GM18517 (cell line): Measurements from ENCODE around the gene TAF8.

ENCODE experiments used
- ATAC-seq: cut with Tn5 transposase; IDR thresholded peaks from one replicate; pipeline ENCODE4 v1.9.1; 2021; ENCODE audit warnings: mild to moderate bottlenecking, moderate library complexity; ENCODE audit not compliant: unreplicated experiment

TAF8 gene

GRCh38 chr6:42095094-42095493, 44.8 kb downstream of the TAF8 start:
- ATAC-seq = no peak

GRCh38 chr6:42095776-42096541, 45.6 kb downstream of the TAF8 start:
- no peak for ATAC-seq

DNA sequence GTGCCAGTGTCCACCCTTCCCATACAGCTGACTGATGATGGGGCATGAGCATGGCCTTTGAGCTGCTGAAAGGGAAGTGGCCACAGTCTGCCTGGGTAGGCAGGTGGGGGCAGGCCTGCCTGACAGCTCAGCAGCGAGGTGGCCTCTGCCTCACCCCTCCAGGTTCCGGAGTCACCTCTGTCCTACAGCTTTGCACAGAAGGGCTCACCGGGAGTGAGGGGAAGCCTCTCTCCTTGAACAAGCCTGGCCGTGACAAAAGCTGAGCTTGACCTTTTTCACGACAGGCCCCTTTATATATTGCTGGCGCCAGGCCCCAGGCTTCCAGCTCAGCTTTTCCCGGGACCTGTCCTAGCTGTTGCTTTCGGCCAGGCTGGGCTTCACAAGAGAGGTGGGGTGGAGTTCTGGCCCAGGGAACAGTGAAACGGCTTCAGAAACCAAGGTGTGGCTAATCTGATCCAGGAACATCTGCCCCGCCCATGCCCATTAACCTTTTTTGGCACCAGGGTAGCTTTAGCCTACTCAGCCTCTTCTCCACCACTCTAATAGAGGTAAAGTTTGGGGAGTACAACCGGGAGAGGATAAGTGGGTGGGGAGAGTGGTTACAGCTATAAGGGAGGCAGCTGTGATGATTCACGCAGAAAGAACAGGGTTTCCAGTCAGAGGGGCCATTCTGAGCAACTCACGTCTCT, 49.2 kb downstream of the TAF8 start:
- ATAC-seq = no peak

DNA sequence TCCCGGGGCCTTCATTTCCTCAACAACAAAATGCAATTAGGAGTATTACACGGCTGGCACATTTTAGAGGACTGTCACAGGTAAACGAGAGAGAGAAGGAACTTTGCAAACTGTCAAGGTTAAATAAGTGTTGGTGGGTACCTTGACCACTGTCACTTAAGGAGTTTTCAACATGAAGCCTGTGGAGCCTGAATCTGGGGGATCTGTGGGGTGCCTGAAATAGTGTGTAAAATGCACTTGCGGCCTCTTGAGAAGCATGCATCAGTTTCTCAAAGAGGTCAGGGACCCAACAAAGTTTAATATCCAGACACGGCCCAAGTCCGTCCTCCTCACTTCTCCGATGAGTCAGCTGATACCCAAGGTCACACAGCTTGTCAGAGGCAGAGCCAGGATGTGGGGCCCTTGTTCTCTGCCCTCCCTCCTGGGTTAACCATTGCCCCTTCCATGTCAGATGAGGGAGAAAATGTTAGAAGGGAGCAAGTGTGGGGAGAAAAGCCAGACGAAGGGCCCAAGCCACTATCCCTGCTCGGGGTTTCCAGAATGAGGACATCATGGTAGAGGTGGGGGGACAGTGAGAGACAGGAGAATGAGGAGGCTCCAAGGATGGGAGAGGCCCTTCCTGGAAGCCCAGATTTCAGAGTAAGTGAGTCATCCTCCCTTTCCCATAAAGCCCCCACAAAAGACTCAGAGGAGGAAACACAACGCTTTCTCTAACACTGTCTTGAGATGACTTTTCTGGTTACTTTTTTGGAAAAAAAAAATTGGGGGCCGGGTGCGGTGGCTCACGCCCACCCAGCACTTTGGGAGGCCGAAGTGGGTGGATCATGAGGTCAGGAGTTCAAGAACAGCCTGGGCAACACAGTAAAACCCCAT, 49.9 kb downstream of the TAF8 start:
- no peak for ATAC-seq

GRCh38 chr6:42101186-42101657, 50.9 kb downstream of the TAF8 start:
- no peak for ATAC-seq

DNA sequence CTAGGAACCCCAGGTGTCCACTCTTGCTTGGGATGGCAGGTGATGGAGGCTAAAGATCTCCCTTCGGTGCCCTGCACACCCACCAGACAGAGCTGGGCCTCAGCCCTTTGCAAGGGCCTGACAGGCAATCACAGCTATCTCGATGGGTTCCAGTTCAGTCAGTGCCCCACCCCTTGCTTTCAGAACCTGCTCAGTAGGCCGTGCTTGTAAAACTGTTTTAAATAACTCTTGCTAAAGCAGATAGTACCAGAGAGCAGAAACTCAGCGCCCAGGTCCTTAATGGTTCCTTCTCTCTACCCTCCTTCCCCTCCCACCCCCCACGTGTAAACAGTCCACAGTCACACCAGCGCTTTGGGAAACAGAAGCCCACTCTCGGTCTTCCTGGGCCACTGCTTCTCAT, 52.9 kb downstream of the TAF8 start:
- ATAC-seq = no peak

GRCh38 chr6:42103753-42104094, 53.4 kb downstream of the TAF8 start:
- ATAC-seq = no peak

GRCh38 chr6:42104095-42104803, 53.9 kb downstream of the TAF8 start:
- peak; percentile 67 for ATAC-seq

GRCh38 chr6:42104804-42105125, 54.4 kb downstream of the TAF8 start:
- no peak for ATAC-seq

DNA sequence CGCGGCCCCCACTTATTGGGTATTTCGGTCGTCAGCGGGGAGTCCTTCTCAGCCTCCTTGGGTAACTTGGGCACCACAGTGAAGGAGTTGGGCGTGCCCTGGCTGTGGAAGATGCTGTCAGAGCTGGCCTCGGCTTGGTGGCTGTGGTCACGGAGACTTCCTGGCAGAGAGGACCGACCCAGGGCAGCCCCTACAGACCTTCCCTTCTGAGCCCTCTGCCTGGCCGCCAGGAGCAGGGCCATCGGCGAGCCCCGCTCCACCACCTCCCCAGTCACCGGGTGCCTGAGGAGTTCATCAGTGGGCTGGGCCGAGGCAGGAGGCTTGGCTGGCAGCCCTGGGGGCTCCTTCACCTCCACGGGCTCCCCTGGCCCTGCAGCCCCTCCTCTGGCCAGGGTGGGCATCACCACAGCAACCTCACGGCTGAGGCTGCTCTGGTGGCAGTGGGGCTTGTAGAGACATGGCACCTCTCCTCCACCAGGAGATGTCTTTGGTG, 54.9 kb downstream of the TAF8 start:
- no peak for ATAC-seq

DNA sequence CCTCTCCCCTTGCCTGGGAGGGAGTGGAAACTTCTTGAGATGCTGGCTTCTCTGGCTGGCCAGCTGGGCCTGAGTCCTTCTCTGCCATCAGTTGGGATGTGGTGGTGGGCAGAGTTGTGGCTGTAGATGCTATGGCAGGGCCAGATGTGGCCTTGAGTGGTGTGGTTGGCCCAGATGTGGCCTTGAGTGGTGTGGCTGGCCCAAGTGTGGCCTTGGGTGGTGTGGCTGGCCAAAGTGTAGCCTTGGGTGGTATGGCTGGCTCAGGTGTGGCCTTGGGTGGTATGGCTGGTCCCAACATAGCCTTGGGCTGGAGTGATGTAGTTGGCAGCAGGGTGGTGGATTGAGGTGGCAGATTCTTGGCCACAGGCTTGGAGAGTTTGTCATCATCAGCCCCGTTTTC, 55.4 kb downstream of the TAF8 start:
- ATAC-seq = no peak

DNA sequence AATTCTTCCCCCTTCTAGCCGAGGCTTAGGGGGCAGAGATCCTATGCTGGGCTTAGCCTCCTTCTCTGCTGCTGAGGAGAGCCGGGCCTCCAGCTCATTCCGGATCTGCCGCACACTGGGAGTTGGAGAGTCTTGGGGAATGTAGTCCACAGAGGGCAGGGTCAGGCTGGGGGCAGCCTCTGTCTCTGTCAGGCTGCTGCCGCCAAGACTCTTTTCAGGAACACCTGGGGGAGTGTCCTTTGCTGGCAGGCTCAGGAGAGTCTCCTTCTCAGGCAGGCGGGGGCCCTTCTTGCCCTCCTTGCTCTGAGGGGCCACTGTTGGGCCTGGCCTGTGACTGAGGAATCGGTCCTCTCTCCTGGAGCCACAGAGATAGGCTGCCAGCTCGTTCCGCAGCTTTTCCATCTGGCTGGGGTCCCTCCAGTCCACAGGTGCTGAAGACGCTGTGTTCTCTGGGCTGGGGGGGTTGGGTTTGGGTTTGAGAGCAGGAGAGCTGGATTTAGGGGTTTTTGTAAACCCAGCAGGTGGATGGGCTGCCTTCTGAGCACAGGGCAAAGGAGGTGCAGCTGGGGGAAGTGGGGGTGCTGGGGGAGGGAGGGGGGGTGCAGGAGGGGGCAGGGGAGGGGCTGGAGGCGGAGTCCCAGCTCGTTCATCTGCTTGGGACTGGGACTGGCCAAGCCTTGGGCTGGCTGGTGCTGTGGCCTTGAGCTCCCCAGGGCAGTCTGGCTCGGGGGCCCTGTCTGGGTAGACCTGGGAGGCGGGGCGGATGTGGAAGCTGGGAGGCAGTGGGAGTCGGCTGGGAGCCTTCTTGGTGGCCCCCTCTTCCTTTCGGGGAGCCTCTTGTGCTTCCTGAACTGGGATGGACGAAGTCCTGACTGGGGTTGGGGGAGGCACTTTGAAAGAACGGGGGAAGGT, 56.0 kb downstream of the TAF8 start:
- no peak for ATAC-seq

DNA sequence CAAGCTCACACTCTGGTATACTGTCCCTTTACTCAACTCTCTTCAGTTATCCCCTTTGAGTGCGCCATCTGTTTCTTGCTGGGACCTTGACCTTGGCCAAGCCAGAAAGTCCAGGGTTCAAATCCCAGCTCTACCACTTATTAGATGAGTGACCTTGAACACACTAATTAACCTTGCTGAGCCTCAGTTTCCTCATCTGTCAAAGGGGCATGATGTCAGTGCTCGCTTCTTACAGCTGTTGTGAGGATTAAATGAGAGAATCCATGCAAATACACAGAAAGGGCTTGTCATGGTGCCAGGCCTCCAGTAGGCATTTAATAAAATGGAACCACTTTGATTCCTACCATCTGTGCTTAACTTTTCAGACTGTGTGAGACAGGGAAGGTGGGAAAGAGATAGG, 57.7 kb downstream of the TAF8 start:
- no peak for ATAC-seq

GRCh38 chr6:42110683-42111082, 60.4 kb downstream of the TAF8 start:
- no peak for ATAC-seq

GRCh38 chr6:42112351-42112750, 62.0 kb downstream of the TAF8 start:
- no peak for ATAC-seq

GRCh38 chr6:42113936-42114636, 63.8 kb downstream of the TAF8 start:
- no peak for ATAC-seq

- no peak for ATAC-seq
These were observed 67.5 kb downstream of the TAF8 start for GRCh38 chr6:42117843-42118161.

DNA sequence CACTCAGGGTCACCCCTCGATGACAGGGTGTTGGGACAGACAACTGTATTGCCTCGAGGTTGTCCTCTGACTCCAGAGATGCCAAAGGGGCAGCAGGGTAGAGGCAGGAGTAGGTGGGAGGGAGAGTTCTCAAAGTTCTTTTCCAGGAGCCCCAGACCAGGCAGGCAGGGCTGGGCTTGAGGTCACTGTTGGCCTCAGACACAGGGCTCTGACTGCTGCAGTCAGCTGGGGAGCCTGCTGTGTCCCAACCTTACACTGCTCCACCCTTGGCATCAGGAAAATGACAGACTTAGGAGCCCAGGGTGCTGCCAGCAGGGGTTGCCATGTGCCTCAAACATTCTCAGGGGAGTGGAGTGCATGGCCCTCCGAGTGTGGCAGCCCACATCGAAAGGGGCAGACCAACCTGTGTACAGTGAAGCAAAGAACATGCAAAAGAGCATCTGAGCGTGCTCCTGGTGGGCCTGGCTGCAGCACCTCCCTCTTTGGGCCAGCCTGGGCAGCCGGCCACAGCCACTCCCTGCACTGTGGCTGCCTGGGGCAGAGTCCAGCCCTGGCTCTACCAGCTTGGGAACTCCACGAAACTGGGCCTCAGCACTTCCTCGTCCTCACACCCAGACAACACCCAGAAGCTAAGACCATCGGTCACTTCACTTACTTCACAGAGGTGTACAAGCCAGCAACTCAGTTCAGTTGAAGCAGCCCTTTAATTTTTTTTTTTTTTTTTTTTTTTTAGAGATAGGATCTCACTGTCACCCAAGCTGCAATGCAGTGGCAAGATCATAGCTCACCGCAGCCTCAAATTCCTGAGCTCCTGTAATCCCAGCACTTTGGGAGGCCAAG, 68.1 kb downstream of the TAF8 start:
- ATAC-seq = no peak
